ENCODE results near the gene RAD50. TPM values are rescaled to one million over a fixed set of nuclear protein-coding genes. Genes with fewer than 3 reads are reported as not detected.
"Not testable (repeated sequence)": the region's sequence is repeated elsewhere in the genome, so short reads cannot be mapped to it uniquely, and the experiment has no call there.

The RAD50 gene
- total and polyA plus RNA-seq, 10 donors, result 4.2 to 34.0 (median 25.7) TPM

DNA sequence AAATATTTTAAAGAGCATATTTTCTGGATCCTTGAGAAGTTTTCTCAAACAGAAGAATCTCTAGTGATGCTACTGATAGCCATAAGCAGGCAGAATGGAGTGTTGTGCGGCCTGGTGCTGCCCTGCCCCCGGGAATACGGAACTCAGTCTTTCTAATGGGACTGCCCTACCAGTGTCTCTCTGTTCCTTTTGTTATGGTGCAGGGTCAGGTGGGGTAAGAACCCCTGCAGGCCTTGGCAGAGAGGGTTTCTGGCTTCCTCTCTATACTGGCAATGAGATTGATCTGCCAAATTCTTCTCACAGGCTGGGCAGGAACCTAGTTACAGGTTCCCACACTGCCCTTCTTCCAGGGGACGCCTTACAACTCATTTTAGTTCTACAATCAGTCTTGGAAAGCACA, 16.0 kb upstream of the RAD50 start:
- 88 to 97% (median 92%) methylated on average over 4 of the region's 4 CpGs for WGBS, 5 donors
- intact Hi-C loops (cut with DNase I; ENCODE audit: low total_unique reads), result no loop called here
- no peak for DNase-seq
- no peaks in the 10 kb centered on the region for H3K9me3 ChIP-seq
- no peak overlapping the region for H3K4me3 ChIP-seq
- TF ChIP-seq POLR2A (IDR thresholded peaks at IDR 0.05) (no peak), POLR2AphosphoS5 (IDR thresholded peaks at IDR 0.05) (no peak)
- TF ChIP-seq, protein P1, sequence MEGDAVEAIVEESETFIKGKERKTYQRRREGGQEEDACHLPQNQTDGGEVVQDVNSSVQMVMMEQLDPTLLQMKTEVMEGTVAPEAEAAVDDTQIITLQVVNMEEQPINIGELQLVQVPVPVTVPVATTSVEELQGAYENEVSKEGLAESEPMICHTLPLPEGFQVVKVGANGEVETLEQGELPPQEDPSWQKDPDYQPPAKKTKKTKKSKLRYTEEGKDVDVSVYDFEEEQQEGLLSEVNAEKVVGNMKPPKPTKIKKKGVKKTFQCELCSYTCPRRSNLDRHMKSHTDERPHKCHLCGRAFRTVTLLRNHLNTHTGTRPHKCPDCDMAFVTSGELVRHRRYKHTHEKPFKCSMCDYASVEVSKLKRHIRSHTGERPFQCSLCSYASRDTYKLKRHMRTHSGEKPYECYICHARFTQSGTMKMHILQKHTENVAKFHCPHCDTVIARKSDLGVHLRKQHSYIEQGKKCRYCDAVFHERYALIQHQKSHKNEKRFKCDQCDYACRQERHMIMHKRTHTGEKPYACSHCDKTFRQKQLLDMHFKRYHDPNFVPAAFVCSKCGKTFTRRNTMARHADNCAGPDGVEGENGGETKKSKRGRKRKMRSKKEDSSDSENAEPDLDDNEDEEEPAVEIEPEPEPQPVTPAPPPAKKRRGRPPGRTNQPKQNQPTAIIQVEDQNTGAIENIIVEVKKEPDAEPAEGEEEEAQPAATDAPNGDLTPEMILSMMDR (IDR thresholded peaks at IDR 0.05 in 8 of 11, conservative IDR thresholded peaks at IDR 0.05 in 3 of 11), result no peak
- no peak overlapping the region for H3K27ac ChIP-seq
- no peaks in the 10 kb centered on the region for H3K27me3 ChIP-seq (replicated peaks in 1 of 7)
- no peaks in the 10 kb centered on the region for H3K36me3 ChIP-seq
- no peaks in the 10 kb centered on the region for H3K4me1 ChIP-seq

DNA sequence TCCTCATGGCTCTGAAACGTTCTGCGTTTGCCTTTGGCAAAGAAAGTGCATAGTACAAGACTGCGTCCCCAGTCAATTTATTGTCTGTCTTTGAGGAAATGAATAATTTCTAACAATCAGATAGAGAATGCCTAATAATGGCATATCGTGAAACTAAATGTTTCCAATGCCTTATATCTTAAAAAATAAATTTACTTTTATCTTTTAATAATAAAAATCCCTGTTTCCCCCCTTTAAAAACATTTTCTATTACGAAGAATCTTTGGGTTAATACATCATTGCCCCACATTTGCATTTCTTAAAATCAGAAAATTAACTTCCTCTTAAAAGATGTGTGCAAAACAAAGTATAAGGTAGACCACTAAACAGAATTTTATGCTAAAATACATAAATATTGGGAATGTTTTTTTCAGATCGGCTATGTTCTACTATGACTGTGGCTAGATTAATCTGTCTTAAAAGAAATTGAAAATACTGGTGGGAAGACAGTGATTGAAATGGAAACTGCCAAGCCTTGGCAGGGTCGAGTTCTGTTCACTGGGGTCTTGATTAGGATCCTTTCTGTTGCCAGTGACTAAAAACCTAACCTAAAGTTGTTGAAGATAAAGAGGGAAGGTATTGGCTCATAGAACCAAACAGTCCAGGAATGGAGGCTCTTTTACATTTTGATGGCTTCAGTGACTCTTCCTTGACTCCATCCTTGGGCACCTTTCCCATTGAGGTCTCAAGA, 13.1 kb upstream of the RAD50 start, which contains the start of gene IL5:
TSS of gene IL5 (minus strand) at position 51 of the 730 bp plus-strand sequence. CDS start at position 7, 44 bp downstream.
- TF ChIP-seq POLR2A (IDR thresholded peaks at IDR 0.05), result no peak
- TF ChIP-seq, protein P1 (IDR thresholded peaks at IDR 0.05 in 8 of 11, conservative IDR thresholded peaks at IDR 0.05 in 3 of 11), result no peak
- TF ChIP-seq POLR2AphosphoS5 (IDR thresholded peaks at IDR 0.05), result no peak
- no peaks in the 10 kb centered on the region for H3K4me1 ChIP-seq
- 71 to 85% (median 78%) methylated on average over 7 of the region's 7 CpGs for WGBS, 5 donors
- H3K9me3 ChIP-seq, result no peaks in the 10 kb centered on the region
- H3K27ac ChIP-seq, result no peak within 1 kb of the TSS
- DNase-seq, result no peak
- no peaks in the 10 kb centered on the region for H3K36me3 ChIP-seq
- H3K27me3 ChIP-seq (replicated peaks in 1 of 7), result no peaks in the 10 kb centered on the region
- H3K4me3 ChIP-seq, result no peak within 1 kb of the TSS
- intact Hi-C loops (cut with DNase I; ENCODE audit: low total_unique reads), result no loop called here

DNA sequence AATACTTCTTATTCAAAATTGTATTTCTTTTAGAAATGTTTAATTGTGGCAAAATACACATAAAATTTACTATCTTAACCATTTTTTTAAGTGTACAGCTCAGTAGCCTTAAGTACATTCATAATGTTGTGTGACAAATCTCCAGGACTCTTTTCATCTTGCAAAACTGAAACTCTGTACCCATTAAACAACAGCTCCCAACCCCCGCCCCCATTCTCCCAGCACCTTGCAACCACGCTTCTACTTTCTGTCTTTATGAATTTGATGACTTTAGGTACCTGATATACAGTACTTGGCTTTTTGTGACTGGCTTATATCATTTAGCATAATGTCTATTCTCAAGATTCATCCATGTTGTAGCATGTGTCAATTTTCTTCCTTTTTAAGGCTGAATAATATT, 10.7 kb upstream of the RAD50 start:
- intact Hi-C loops (cut with DNase I; ENCODE audit: low total_unique reads), result no loop called here
- Histone ChIP-seq H3K27ac (no peak overlapping the region), H3K4me1 (no peaks in the 10 kb centered on the region), H3K36me3 (no peaks in the 10 kb centered on the region), H3K27me3 (replicated peaks in 1 of 7) (no peaks in the 10 kb centered on the region), H3K9me3 (no peaks in the 10 kb centered on the region), H3K4me3 (no peak overlapping the region)
- TF ChIP-seq POLR2A (IDR thresholded peaks at IDR 0.05) (no peak), POLR2AphosphoS5 (IDR thresholded peaks at IDR 0.05) (no peak)
- TF ChIP-seq, protein P1 (IDR thresholded peaks at IDR 0.05 in 8 of 11, conservative IDR thresholded peaks at IDR 0.05 in 3 of 11), result no peak
- WGBS, 5 donors, result 75 to 93% (median 85%) methylated on average over 2 of the region's 2 CpGs
- DNase-seq, result no peak

DNA sequence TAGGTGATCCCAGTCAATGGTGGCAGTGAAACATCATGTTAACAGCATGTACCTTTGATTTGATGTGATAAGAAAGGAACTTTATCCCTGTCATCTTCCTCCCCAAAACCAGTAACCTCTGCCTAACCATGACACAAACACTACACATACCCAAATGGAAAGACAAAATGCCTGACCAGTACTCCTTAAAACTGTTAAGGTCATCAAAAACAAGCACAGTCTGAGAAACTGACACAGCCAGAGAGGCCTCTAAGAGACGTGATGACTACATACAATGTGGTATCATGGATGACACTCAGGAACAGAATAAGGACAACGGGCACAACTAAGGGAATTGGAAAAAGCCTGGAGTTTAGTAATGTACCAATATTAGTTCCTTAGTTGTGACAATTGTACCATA, 9.5 kb upstream of the RAD50 start:
- Histone ChIP-seq H3K9me3 (no peaks in the 10 kb centered on the region), H3K36me3 (no peaks in the 10 kb centered on the region), H3K4me1 (no peaks in the 10 kb centered on the region), H3K4me3 (no peak overlapping the region), H3K27me3 (replicated peaks in 1 of 7) (no peaks in the 10 kb centered on the region), H3K27ac (no peak overlapping the region)
- TF ChIP-seq POLR2AphosphoS5 (IDR thresholded peaks at IDR 0.05) (no peak), POLR2A (IDR thresholded peaks at IDR 0.05) (no peak)
- TF ChIP-seq, protein P1 (IDR thresholded peaks at IDR 0.05 in 8 of 11, conservative IDR thresholded peaks at IDR 0.05 in 3 of 11), result no peak
- intact Hi-C loops (cut with DNase I; ENCODE audit: low total_unique reads), result no loop called here
- 85 to 88% (median 87%) methylated on average over 2 of the region's 2 CpGs for WGBS, 5 donors
- no peak for DNase-seq

DNA sequence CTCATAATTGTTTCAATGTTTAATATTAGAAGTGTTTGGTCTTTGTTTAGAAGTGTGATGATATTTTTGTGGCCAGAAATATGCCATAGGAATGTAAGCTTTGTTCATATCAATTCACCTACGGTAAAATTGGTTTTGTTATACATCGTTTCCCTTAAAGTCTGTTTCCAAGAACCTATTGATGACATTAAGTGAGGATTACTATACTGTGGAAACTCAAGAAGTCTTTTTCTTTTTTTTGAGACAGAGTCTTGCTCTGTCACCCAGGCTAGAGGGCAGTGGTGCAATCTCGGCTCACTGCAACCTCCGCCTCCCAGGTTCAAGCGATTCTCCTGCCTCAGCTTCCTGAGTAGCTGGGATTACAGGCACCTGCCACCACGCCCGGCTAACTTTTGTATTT, 7.9 kb upstream of the RAD50 start:
- H3K4me1 ChIP-seq; H3K27me3 ChIP-seq (replicated peaks in 1 of 7); H3K27ac ChIP-seq; DNase-seq; H3K36me3 ChIP-seq; intact Hi-C loops (cut with DNase I; ENCODE audit: low total_unique reads); H3K4me3 ChIP-seq; H3K9me3 ChIP-seq: not testable (repeated sequence)
- WGBS, 5 donors, result 82 to 97% (median 92%) methylated on average over 5 to 7 of the region's 7 CpGs

Data from spleen (tissue), 11 donors.